ENCODE measurements around the gene GIGYF2. TPM values are rescaled to one million over a fixed set of nuclear protein-coding genes. Genes with fewer than 3 reads are reported as not detected.
A peak's percentile ranks its signal among the peaks of the same experiment; 100 is the strongest.

The GIGYF2 gene
- total RNA-seq, 4 donors from 2014 or later, result 66.0 to 106 (median 86.4) TPM

GRCh38 chr2:232655392-232655791 is 41.7 kb upstream of the GIGYF2 start:
- no peaks in the 10 kb centered on the region for H3K27me3 ChIP-seq
- DNase-seq (ENCODE audit: low spot score in 2 of 2), result peak in 1 of 2 donors; percentile 19
- no peaks in the 10 kb centered on the region for H3K36me3 ChIP-seq
- H3K4me3 ChIP-seq, result no peak overlapping the region
- no peak for TF ChIP-seq POLR2A (IDR thresholded peaks at IDR 0.05)
- TF ChIP-seq, protein P1, sequence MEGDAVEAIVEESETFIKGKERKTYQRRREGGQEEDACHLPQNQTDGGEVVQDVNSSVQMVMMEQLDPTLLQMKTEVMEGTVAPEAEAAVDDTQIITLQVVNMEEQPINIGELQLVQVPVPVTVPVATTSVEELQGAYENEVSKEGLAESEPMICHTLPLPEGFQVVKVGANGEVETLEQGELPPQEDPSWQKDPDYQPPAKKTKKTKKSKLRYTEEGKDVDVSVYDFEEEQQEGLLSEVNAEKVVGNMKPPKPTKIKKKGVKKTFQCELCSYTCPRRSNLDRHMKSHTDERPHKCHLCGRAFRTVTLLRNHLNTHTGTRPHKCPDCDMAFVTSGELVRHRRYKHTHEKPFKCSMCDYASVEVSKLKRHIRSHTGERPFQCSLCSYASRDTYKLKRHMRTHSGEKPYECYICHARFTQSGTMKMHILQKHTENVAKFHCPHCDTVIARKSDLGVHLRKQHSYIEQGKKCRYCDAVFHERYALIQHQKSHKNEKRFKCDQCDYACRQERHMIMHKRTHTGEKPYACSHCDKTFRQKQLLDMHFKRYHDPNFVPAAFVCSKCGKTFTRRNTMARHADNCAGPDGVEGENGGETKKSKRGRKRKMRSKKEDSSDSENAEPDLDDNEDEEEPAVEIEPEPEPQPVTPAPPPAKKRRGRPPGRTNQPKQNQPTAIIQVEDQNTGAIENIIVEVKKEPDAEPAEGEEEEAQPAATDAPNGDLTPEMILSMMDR (IDR thresholded peaks at IDR 0.05), result no peak
- TF ChIP-seq EP300 (IDR thresholded peaks at IDR 0.05), result no peak
- H3K27ac ChIP-seq, result no peak overlapping the region
- H3K9me3 ChIP-seq, result peaks cover 0 to under 1% (median 0%) of the 10 kb centered on the region in 4 donors
- H3K4me1 ChIP-seq, result peaks cover 0 to 4% (median 0%) of the 10 kb centered on the region in 4 donors
- WGBS, 2 donors, result 78 to 79% methylated on average over 6 of the region's 6 CpGs

DNA sequence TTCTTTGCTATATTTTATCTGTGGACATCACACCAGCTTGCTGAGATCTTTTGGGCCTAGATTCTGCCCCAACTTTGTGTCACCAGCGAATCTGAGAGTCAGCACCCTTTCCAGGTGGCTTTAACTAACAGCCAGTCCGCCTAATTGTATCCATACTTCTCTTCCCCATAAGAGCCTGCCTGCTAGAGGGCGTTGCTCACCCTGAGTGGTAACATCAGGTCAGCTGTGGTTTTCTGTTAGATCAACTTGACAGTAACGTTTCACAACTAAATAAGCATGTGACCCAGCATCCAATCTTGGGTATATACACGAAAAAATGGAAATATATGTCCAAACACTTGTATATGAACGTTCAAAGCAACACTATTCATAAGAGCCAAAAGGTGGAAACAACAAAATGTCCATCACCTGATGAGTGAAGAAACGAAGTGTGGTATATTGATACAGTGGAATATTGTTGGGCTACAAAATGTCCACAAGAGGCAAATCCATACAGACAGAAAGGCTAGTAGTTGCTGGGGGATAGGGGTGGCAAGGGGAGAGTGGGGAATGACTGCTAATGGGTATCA is 38.8 kb upstream of the GIGYF2 start:
- whole genome bisulfite sequencing, 2 donors, result 60 to 61% methylated on average over 7 of the region's 7 CpGs

GRCh38 chr2:232659359-232659758 is 37.8 kb upstream of the GIGYF2 start:
- DNase-seq (ENCODE audit: low spot score in 2 of 2), result no peak
- no peaks in the 10 kb centered on the region for H3K27me3 ChIP-seq
- H3K4me3 ChIP-seq, result no peak overlapping the region
- TF ChIP-seq, protein P1 (IDR thresholded peaks at IDR 0.05), result no peak
- no peak for TF ChIP-seq POLR2A (IDR thresholded peaks at IDR 0.05)
- no peak for TF ChIP-seq EP300 (IDR thresholded peaks at IDR 0.05)
- H3K9me3 ChIP-seq, result peaks cover 0 to 3% (median 0%) of the 10 kb centered on the region in 4 donors
- H3K27ac ChIP-seq, result no peak overlapping the region
- peaks cover 0 to 9% (median 0%) of the 10 kb centered on the region in 3 donors for H3K36me3 ChIP-seq
- 72 to 83% methylated on average over 2 of the region's 2 CpGs for WGBS, 2 donors
- H3K4me1 ChIP-seq, result no peaks in the 10 kb centered on the region

More for the DNA sequence above, 38.8 kb upstream of the GIGYF2 start:
- no peak overlapping the region for H3K27ac ChIP-seq
- H3K27me3 ChIP-seq, result no peaks in the 10 kb centered on the region
- H3K9me3 ChIP-seq, result peaks cover 0 to 3% (median 0%) of the 10 kb centered on the region in 4 donors
- H3K36me3 ChIP-seq, result no peaks in the 10 kb centered on the region
- TF ChIP-seq EP300 (IDR thresholded peaks at IDR 0.05) (no peak), POLR2A (IDR thresholded peaks at IDR 0.05) (no peak)
- TF ChIP-seq, protein P1 (IDR thresholded peaks at IDR 0.05), result no peak
- DNase-seq (ENCODE audit: low spot score in 2 of 2), result no peak
- no peaks in the 10 kb centered on the region for H3K4me1 ChIP-seq
- no peak overlapping the region for H3K4me3 ChIP-seq

DNA sequence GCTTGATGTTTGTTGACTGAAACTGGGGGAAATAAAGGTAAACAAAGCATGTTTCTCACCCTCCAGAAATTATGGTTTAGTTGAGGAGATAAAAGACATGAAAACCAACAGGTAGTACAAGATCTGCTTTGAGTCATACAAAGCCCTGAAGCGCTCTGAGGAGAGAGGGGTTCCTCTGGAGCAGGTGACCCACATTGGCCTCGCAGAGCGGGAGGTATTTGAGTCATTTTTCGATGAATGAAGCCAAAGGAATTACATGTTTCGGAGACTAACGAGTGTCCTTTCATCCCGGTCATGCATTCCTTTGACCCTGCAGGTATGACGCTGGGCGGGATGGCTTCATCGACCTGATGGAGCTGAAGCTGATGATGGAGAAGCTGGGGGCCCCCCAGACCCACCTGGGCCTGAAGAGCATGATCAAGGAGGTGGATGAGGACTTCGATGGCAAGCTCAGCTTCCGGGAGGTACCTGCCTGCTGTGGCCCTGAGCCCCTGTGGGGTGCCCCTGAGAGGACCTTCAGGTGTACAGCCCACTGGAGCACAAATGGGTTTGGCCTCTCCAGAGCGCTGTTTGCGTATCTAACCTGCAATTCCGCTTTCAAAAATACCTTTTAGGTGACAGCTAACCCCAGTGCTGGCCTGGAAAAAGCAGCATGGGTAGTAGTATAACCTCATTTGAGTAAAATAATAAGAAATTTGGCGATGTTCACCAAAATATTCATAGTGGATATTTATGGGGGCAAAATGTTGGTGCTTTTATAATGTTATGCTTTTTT is 34.5 kb upstream of the GIGYF2 start:
- TF ChIP-seq POLR2A (IDR thresholded peaks at IDR 0.05), result no peak
- TF ChIP-seq, protein P1 (IDR thresholded peaks at IDR 0.05), result no peak
- no peak for TF ChIP-seq EP300 (IDR thresholded peaks at IDR 0.05)
- H3K36me3 ChIP-seq, result peaks cover 0 to 18% (median 0%) of the 10 kb centered on the region in 3 donors
- peaks cover 0 to 3% (median 0%) of the 10 kb centered on the region in 4 donors for H3K9me3 ChIP-seq
- no peak overlapping the region for H3K27ac ChIP-seq
- WGBS, 2 donors, result 87 to 93% methylated on average over 15 to 16 of the region's 16 CpGs
- H3K4me1 ChIP-seq, result no peaks in the 10 kb centered on the region
- H3K27me3 ChIP-seq, result no peaks in the 10 kb centered on the region
- DNase-seq (ENCODE audit: low spot score in 2 of 2), result no peak
- H3K4me3 ChIP-seq, result no peak overlapping the region
